ENCODE results near the gene KLHL30.

KLHL30 gene

DNA sequence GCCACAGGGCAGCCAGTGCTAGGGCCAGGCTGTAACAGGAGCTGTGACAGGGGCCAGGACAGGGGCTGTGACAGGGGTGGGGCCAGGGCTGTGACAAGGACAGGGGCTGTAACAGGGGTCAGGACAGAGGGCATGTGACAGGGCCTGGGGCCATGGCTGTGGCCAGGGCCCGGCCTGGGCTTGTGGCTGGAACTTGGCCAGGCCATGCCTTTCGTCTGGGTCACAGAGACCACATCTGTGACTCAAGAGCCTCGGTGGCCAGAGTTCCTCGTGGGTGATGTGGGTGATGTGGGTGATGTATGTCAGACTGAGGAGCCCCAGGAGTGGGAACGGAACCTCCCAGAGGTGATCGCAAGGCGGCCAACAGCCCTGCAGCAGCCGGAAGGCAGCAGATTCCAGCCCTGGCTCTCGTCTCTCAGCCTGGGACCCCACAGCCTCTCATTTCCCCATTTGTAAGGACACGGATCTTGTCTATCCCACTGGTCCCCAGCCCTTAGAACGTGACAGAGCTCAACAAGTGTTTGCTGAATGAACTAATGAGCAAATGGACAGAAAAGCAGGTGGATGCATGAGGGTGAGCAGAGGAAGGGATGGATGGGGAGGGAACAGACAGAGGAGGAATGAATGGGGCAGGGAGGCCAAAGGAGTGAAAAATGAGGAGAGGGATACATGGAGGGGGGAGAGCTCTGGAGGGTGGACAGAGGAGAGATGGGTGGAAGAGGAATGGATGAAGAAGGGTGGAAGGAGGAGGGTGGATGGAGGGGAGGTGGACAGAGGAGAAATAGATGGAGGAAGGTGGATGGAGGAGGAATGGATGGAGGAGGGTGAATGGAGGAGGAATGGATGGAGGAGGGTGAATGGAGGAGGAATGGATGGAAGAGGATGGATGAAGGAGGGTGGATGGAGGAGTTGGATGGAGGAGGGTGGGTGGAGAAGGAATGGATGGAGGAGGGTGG lies 21.0 kb upstream of the KLHL30 start:
- in situ Hi-C loops (cut with MboI; ENCODE audit: low sequenced_read_pairs), result no loop called here

- in situ Hi-C loops (cut with MboI; ENCODE audit: low sequenced_read_pairs), result no loop called here
These were observed 18.6 kb upstream of the KLHL30 start for GRCh38 chr2:238119756-238120462.

- in situ Hi-C loops (cut with MboI; ENCODE audit: low sequenced_read_pairs), result no loop called here
These were observed 17.8 kb upstream of the KLHL30 start for GRCh38 chr2:238120463-238121298.

- in situ Hi-C loops (cut with MboI; ENCODE audit: low sequenced_read_pairs), result no loop called here
These were observed 16.8 kb upstream of the KLHL30 start for GRCh38 chr2:238121511-238122286.

GRCh38 chr2:238122287-238123217 lies 15.9 kb upstream of the KLHL30 start:
- in situ Hi-C loops (cut with MboI; ENCODE audit: low sequenced_read_pairs), result no loop called here

DNA sequence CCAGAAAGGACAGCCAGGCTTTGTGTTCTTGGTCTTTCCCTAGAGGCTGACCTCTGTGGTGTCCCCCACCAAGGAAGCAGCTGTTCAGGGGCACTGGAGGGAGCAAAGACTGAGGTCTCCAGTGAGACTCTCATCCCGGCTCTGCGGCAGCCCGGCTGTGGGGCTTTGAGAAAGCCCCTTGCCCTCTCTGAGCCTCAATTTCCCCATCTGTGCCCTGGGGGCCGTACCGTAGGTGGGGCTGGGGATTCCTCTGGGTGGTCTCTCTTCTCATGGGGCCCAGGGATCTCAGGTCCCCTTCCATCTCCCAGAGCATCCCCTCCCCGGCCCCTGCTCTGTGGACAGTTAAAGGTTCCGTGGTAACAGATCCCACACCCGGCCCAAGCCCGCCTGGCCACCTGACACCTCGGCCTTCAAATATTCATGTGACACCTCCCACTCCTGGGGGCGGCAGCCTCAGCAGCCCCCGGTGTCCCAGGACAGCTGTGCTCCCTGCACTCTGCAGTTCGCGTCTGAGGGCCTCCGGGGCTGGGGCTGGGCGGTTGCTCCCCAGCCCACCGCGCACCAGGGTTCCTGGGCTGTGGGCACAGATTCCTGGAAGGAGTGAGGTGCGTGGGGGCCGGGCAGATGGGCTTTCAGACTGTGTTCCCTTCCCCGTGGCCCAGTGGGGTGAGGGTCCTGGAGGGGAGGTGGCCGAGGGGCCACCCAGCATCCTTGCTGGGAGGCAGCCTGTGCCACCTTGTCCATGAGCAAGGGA lies 15.1 kb upstream of the KLHL30 start:
- in situ Hi-C loops (cut with MboI; ENCODE audit: low sequenced_read_pairs), result no loop called here

- in situ Hi-C loops (cut with MboI; ENCODE audit: low sequenced_read_pairs), result no loop called here
These were observed 14.4 kb upstream of the KLHL30 start for GRCh38 chr2:238123991-238124470.

- in situ Hi-C loops (cut with MboI; ENCODE audit: low sequenced_read_pairs), result no loop called here
These were observed 13.9 kb upstream of the KLHL30 start for GRCh38 chr2:238124488-238125126.

GRCh38 chr2:238125127-238125885 lies 13.2 kb upstream of the KLHL30 start:
- in situ Hi-C loops (cut with MboI; ENCODE audit: low sequenced_read_pairs), result no loop called here

DNA sequence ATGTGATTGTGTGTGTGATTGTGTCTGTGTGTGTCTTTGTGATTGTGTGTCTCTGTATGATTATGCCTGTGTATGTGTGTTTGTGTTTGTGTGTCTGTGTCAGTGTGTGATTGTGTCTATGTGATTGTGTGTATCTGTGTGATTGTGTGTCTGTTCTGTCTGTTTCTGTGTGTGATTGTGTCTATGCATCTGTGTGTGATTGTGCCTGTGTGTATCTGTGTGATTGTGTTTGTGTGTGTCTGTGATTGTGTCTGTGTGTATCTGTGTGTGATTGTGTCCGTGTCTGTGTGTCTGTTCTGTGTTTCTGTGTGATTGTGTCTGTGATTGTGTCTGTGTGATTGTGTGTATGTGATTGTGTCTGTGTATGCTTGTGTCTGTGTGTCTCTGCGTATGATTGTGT lies 12.1 kb upstream of the KLHL30 start:
- in situ Hi-C loops (cut with MboI; ENCODE audit: low sequenced_read_pairs), result no loop called here

GRCh38 chr2:238126775-238127164 lies 11.7 kb upstream of the KLHL30 start:
- in situ Hi-C loops (cut with MboI; ENCODE audit: low sequenced_read_pairs), result no loop called here

GRCh38 chr2:238127165-238128060 lies 11.1 kb upstream of the KLHL30 start:
- in situ Hi-C loops (cut with MboI; ENCODE audit: low sequenced_read_pairs), result no loop called here

DNA sequence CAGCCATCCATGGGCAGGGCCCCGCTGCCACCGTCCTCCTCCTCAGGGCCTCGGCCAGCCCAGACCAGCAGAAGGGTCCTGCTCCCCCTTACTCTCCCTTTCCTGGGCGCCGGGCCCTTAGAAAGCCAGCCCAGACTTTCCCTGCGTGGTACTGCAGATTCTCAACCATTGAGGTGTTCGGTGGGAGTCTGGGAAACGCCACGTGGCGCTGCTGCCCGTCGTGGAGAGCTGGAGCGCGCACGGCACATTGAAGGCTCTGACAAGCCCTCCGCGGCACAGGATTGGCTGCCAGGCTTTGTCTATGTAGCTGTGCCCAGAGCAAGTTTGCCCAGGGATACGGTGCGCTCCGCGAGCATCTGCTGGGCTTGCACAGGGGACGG lies 10.4 kb upstream of the KLHL30 start:
- in situ Hi-C loops (cut with MboI; ENCODE audit: low sequenced_read_pairs), result no loop called here

DNA sequence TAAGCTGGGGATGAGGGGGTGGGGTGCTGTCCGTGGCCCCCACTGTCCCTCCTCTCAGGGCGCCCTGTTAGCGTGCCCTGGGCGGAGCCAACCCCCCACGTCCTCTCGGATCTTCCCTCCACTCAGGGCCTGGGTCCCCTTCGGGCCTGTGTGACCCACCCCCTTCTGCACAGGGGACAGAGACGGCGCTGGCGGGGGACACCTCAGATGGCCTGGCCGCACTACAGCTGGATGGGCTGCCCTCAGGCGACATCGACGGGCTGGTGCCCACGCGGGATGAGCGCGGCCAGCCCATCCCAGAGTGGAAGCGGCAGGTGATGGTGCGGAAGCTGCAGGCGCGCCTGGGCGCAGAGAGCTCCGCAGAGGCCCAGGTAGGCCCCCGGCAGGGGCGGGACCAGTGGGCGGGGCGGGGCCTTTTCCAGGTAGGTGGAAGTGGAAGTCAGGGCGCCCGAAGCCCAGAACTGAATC lies 9.9 kb upstream of the KLHL30 start:
- in situ Hi-C loops (cut with MboI; ENCODE audit: low sequenced_read_pairs), result no loop called here

- in situ Hi-C loops (cut with MboI; ENCODE audit: low sequenced_read_pairs), result no loop called here
These were observed 9.1 kb upstream of the KLHL30 start for GRCh38 chr2:238129166-238130010.

All from hTERT RPE-1 (cell line).